Measurements from ENCODE around the gene GGA1.

- no peak for TF ChIP-seq CTCF (IDR thresholded peaks at IDR 0.05)
- no peak for TF ChIP-seq POLR2A (IDR thresholded peaks at IDR 0.05)
Observed at GRCh38 chr22:37589636-37590035, 19.0 kb upstream of the GGA1 start.

Measured in thyroid gland (tissue), 4 donors.